PC-9 (cell line): ENCODE results near the gene NAALADL1. TPM values are rescaled to one million over a fixed set of nuclear protein-coding genes. Genes with fewer than 3 reads are reported as not detected.

Experiments used
- Bru-seq: library from RNA; stranded (reverse); fragments of 400-500 nt; gene quantifications from one replicate; lab custom pipeline; 2021; lab: Mats Ljungman, UMichigan
- BruChase-seq, 2 experiments: library from RNA; stranded (reverse); fragments of 400-500 nt; gene quantifications; one replicate each; lab custom pipeline; 2021; lab: Mats Ljungman, UMichigan
- BruUV-seq: library from RNA; stranded (reverse); fragments of 400-500 nt; replicated peaks from 2 replicates; lab custom pipeline; 2021; lab: Mats Ljungman, UMichigan
- CTCF ChIA-PET: fragments of 300-600 bp; sonication (Branson Sonifier 250); formaldehyde crosslinking; loops from one replicate; lab custom pipeline; 2022; ENCODE audit warnings: antibody characterized with exemption; lab: Charles Lee
- POLR2A ChIA-PET: fragments of 300-600 bp; sonication (Branson Sonifier 250); formaldehyde crosslinking; loops from one replicate; lab custom pipeline; 2022; ENCODE audit warnings: antibody characterized with exemption; ENCODE audit not compliant: unreplicated experiment; lab: Charles Lee
- DNase-seq, 2 experiments: peaks; one replicate each; pipeline versions ENCODE4 v3.0.0 to v3.0.0-alpha.2; 2015 to 2022; ENCODE audit warnings: mixed read lengths in 1 of 2
- H2AFZ ChIP-seq: fragments of 200-600 bp; sonication (generic); 2 replicates; pipeline ENCODE4 v1.8.1; 2017; ENCODE audit warnings: antibody characterized with exemption
- H3F3A ChIP-seq: fragments of 200-600 bp; sonication (generic); 2 replicates; pipeline ENCODE4 v1.8.1; 2017; ENCODE audit warnings: antibody characterized with exemption, mild to moderate bottlenecking, low read depth; ENCODE audit not compliant: insufficient read depth
- H3K27ac ChIP-seq: fragments of 200-600 bp; sonication (generic); 2 replicates; pipeline ENCODE4 v1.6.1; 2016; ENCODE audit warnings: mixed run types
- H3K27me3 ChIP-seq: fragments of 200-600 bp; sonication (generic); 2 replicates; pipeline ENCODE4 v1.6.1; 2016; ENCODE audit warnings: low read depth, mixed run types; ENCODE audit not compliant: insufficient read depth
- H3K36me3 ChIP-seq: fragments of 200-600 bp; sonication (generic); 2 replicates; pipeline ENCODE4 v1.6.1; 2016; ENCODE audit warnings: low read depth, mixed run types
- H3K4me1 ChIP-seq: fragments of 200-600 bp; sonication (generic); replicated peaks from 2 replicates; pipeline ENCODE4 v1.6.1; 2016; ENCODE audit warnings: mixed run types; ENCODE audit not compliant: insufficient read depth
- H3K4me2 ChIP-seq: fragments of 200-600 bp; sonication (generic); 2 replicates; pipeline ENCODE4 v1.6.1; 2017; ENCODE audit warnings: mixed run types
- H3K4me3 ChIP-seq: fragments of 200-600 bp; sonication (generic); 2 replicates; pipeline ENCODE4 v1.6.1; 2016; ENCODE audit warnings: mixed run types
- H3K79me2 ChIP-seq: fragments of 200-600 bp; sonication (generic); 2 replicates; pipeline ENCODE4 v1.6.1; 2017; ENCODE audit warnings: low read depth, mixed run types
- H3K9me2 ChIP-seq: fragments of 200-600 bp; sonication (generic); 2 replicates; pipeline ENCODE4 v1.8.1; 2017; ENCODE audit warnings: mild to moderate bottlenecking; ENCODE audit not compliant: insufficient read depth
- H3K9me3 ChIP-seq: fragments of 200-600 bp; sonication (generic); 2 replicates; pipeline ENCODE4 v1.8.1; 2016; ENCODE audit warnings: low read depth; ENCODE audit not compliant: insufficient read depth
- H4K20me1 ChIP-seq: fragments of 200-600 bp; sonication (generic); 2 replicates; pipeline ENCODE4 v1.8.1; 2017; ENCODE audit not compliant: insufficient read depth
- EZH2 ChIP-seq: fragments of 200-600 bp; sonication (generic); IDR thresholded peaks from 2 replicates; pipeline ENCODE4 v1.8.0; 2017; ENCODE audit warnings: antibody characterized with exemption, low read depth
- intact Hi-C: fragments of 100-400 bp; cut with micrococcal nuclease; formaldehyde crosslinking; loops from one replicate; pipeline ENCODE4 v1.10.0; 2022; ENCODE audit not compliant: unreplicated experiment
- long read RNA-seq: library from polyadenylated mRNA; stranded (forward); transcript quantifications from one replicate; pipeline ENCODE4 v2.0.0, GENCODE V29; 2022
- total RNA-seq: library from RNA; stranded (reverse); gene quantifications from 2 replicates; pipeline ENCODE4 v1.2.3, GENCODE V29; 2021
- TF ChIP-seq, protein P1 (sequence below): fragments of 200-600 bp; sonication (generic); conservative IDR thresholded peaks from 2 replicates; pipeline ENCODE4 v1.6.1; 2017; ENCODE audit warnings: mixed run types, antibody characterized with exemption, mild to moderate bottlenecking, moderate library complexity

NAALADL1 gene, protein sequence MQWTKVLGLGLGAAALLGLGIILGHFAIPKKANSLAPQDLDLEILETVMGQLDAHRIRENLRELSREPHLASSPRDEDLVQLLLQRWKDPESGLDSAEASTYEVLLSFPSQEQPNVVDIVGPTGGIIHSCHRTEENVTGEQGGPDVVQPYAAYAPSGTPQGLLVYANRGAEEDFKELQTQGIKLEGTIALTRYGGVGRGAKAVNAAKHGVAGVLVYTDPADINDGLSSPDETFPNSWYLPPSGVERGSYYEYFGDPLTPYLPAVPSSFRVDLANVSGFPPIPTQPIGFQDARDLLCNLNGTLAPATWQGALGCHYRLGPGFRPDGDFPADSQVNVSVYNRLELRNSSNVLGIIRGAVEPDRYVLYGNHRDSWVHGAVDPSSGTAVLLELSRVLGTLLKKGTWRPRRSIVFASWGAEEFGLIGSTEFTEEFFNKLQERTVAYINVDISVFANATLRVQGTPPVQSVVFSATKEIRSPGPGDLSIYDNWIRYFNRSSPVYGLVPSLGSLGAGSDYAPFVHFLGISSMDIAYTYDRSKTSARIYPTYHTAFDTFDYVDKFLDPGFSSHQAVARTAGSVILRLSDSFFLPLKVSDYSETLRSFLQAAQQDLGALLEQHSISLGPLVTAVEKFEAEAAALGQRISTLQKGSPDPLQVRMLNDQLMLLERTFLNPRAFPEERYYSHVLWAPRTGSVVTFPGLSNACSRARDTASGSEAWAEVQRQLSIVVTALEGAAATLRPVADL
- not detected in 2 replicates for total RNA-seq
- Bru-seq, nascent RNA, result percentile 6 among the genes with signal in this experiment
- BruChase-seq, experiment 1, labeled RNA remaining after a 2-hour chase, result percentile 7 among the genes with signal in this experiment
- BruChase-seq, experiment 2, labeled RNA remaining after a 6-hour chase, result percentile 15 among the genes with signal in this experiment
- long read RNA-seq, result 0 reads

DNA sequence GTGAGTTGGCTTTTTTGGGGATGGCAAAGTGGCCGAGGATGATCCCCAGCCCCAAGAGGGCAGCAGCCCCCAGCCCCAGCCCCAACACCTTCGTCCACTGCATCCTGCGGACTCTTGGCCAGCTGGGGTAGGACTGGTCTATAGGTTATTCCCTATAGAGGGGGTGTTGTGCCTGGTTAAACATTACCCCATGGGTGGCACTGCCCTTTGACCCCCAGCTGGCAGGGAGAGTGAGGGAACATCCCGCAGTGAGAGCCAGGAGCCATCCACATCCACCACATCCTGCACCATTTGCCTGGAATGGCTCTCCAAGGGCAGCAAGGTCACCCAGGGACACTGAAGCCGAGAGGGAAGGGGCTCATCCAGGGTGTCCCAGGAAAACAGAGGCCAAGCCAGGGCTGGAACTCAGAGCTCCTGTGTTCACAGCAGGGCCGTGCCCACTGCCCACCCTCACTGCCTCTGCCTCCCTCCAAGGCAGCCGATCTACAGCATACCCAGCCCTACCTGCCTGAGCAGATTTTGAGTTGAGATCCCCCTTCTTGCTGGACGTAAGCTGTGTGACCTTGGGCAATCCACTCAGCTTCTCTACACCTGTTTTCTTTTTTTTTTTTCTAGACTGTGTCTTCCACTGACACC lies at the start of gene NAALADL1:
Gene NAALADL1, minus strand, starts transcription at position 135 of the 636 bp plus-strand sequence. Its CDS starts 32 bp downstream, at position 103.
- H3K4me1 ChIP-seq, result no peaks in the 10 kb centered on the region
- no peaks in the 10 kb centered on the region for H3K9me3 ChIP-seq
- H3K79me2 ChIP-seq, result no peaks in the 10 kb centered on the region
- H3K36me3 ChIP-seq, result no peaks in the 10 kb centered on the region
- H3K27me3 ChIP-seq, result no peaks in the 10 kb centered on the region
- H3K27ac ChIP-seq, result no peak within 1 kb of the TSS
- ChIA-PET CTCF (no interaction called here), POLR2A (no interaction called here)
- H2AFZ ChIP-seq, result no peak within 1 kb of the TSS
- no TSS peak for BruUV-seq
- H3K9me2 ChIP-seq, result no peaks in the 10 kb centered on the region
- H3F3A ChIP-seq, result no peaks in the 10 kb centered on the region
- intact Hi-C loops, result no loop called here
- no peaks in the 10 kb centered on the region for H4K20me1 ChIP-seq
- H3K4me3 ChIP-seq, result no peak within 1 kb of the TSS
- DNase-seq, result no peak
- TF ChIP-seq, protein P1, sequence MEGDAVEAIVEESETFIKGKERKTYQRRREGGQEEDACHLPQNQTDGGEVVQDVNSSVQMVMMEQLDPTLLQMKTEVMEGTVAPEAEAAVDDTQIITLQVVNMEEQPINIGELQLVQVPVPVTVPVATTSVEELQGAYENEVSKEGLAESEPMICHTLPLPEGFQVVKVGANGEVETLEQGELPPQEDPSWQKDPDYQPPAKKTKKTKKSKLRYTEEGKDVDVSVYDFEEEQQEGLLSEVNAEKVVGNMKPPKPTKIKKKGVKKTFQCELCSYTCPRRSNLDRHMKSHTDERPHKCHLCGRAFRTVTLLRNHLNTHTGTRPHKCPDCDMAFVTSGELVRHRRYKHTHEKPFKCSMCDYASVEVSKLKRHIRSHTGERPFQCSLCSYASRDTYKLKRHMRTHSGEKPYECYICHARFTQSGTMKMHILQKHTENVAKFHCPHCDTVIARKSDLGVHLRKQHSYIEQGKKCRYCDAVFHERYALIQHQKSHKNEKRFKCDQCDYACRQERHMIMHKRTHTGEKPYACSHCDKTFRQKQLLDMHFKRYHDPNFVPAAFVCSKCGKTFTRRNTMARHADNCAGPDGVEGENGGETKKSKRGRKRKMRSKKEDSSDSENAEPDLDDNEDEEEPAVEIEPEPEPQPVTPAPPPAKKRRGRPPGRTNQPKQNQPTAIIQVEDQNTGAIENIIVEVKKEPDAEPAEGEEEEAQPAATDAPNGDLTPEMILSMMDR, result no peak
- no peak for TF ChIP-seq EZH2
- H3K4me2 ChIP-seq, result no peak within 1 kb of the TSS

DNA sequence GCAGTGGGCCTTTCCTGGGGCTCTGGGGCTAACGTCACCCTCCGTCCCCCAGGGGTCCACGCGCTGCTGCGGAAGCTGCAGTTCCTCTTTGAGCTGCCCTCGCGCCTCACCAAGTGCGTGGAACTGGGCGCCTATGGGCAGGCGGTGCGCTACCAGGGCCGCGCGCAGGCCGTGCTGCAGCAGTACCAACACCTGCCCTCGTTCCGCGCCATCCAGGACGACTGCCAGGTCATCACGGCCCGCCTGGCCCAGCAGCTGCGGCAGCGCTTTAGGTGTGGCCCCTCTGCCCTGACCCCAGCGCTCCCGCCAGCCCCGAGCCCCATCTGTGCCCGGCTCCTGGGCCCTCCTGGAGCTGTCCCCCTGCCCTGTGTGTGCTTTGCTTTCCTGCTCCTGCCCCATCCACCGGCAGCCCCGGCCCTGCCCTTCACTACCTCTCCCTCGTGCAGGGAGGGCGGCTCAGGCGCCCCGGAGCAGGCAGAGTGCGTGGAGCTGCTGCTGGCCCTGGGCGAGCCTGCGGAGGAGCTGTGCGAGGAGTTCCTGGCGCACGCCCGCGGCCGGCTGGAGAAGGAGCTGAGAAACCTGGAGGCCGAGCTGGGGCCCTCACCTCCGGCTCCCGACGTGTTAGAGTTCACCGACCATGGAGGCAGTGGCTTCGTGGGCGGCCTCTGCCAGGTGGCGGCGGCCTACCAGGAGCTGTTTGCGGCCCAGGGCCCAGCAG lies 49.6 kb upstream of the NAALADL1 start:
- H3K9me2 ChIP-seq, result no peaks in the 10 kb centered on the region
- H3K4me1 ChIP-seq, result peaks cover 17% of the 10 kb centered on the region
- no peaks in the 10 kb centered on the region; the same call in 1 of the 2 replicates for H4K20me1 ChIP-seq
- no peak for DNase-seq
- H3K27ac ChIP-seq, result no peak overlapping the region
- H3K4me2 ChIP-seq, result no peak overlapping the region
- peaks cover 8% of the 10 kb centered on the region for H3K79me2 ChIP-seq
- H3K9me3 ChIP-seq, result no peaks in the 10 kb centered on the region
- no peaks in the 10 kb centered on the region for H3K27me3 ChIP-seq
- BruUV-seq, result no TSS peak
- ChIA-PET POLR2A (interaction anchor here (0.6 kb wide), 1 partner anchor 98 kb away, joined by 4 read pairs; no protein-coding TSS in a partner anchor), CTCF (no interaction called here)
- H3F3A ChIP-seq, result peaks cover 31% of the 10 kb centered on the region
- TF ChIP-seq EZH2, result no peak
- TF ChIP-seq, protein P1, result no peak
- no peak overlapping the region for H2AFZ ChIP-seq
- intact Hi-C loops, result no loop called here
- H3K4me3 ChIP-seq, result no peak overlapping the region
- no peaks in the 10 kb centered on the region for H3K36me3 ChIP-seq
